GM23338 (cell line): ENCODE results near the gene MYO6. TPM values are rescaled to one million over a fixed set of nuclear protein-coding genes. Genes with fewer than 3 reads are reported as not detected.

Experiments
- ATAC-seq: fragments of 200-7000 bp; cut with Tn5 transposase; 3 replicates; pipeline ENCODE4 v1.9.1; 2020
- DNase-seq: peaks from one replicate; pipeline ENCODE4 v3.0.0-alpha.2; 2015; ENCODE audit warnings: low spot score
- H2AFZ ChIP-seq: fragments of 200-600 bp; sonication (generic); 2 replicates; pipeline ENCODE4 v1.8.0; 2016; ENCODE audit warnings: antibody characterized with exemption, mild to moderate bottlenecking, moderate library complexity
- H3F3A ChIP-seq: fragments of 200-600 bp; sonication (generic); replicated peaks from 2 replicates; pipeline ENCODE4 v1.8.0; 2017; ENCODE audit warnings: antibody characterized with exemption, mixed run types, low read depth
- H3K27ac ChIP-seq: fragments of 200-600 bp; sonication (generic); 2 replicates; pipeline ENCODE4 v1.6.1; 2016; ENCODE audit warnings: low read depth
- H3K27me3 ChIP-seq: fragments of 200-600 bp; sonication (generic); 2 replicates; pipeline ENCODE4 v1.8.0; 2016; ENCODE audit warnings: mild to moderate bottlenecking, mixed run types, moderate library complexity; ENCODE audit not compliant: insufficient read depth
- H3K36me3 ChIP-seq: fragments of 200-600 bp; sonication (generic); 2 replicates; pipeline ENCODE4 v1.8.0; 2016; ENCODE audit warnings: mild to moderate bottlenecking; ENCODE audit not compliant: insufficient read depth
- H3K4me1 ChIP-seq: fragments of 200-600 bp; sonication (generic); 2 replicates; pipeline ENCODE4 v1.8.0; 2016; ENCODE audit warnings: mild to moderate bottlenecking, moderate library complexity; ENCODE audit not compliant: insufficient read depth
- H3K4me2 ChIP-seq: fragments of 200-600 bp; sonication (generic); 2 replicates; pipeline ENCODE4 v1.7.1; 2017; ENCODE audit warnings: mixed run types
- H3K4me3 ChIP-seq: fragments of 200-600 bp; sonication (generic); 2 replicates; pipeline ENCODE4 v1.6.1; 2016; ENCODE audit warnings: mixed run types
- H3K79me2 ChIP-seq: fragments of 200-600 bp; sonication (generic); replicated peaks from 2 replicates; pipeline ENCODE4 v1.8.0; 2017; ENCODE audit warnings: mild to moderate bottlenecking; ENCODE audit not compliant: insufficient read depth
- H3K9me2 ChIP-seq: fragments of 200-600 bp; sonication (generic); 2 replicates; pipeline ENCODE4 v1.8.0; 2017; ENCODE audit not compliant: insufficient read depth
- H4K20me1 ChIP-seq: fragments of 200-600 bp; sonication (generic); replicated peaks from 2 replicates; pipeline ENCODE4 v1.8.0; 2017; ENCODE audit warnings: mild to moderate bottlenecking; ENCODE audit not compliant: insufficient read depth
- H3K27ac Mint-ChIP-seq: 2 replicates; pipeline ENCODE4 v1.8.0; 2020; ENCODE audit warnings: inconsistent platforms, mild to moderate bottlenecking, moderate library complexity, mixed read lengths
- H3K27me3 Mint-ChIP-seq: 3 replicates; pipeline ENCODE4 v1.8.0; 2022; ENCODE audit warnings: low read depth, mild to moderate bottlenecking, moderate library complexity, mixed read lengths, inconsistent platforms; ENCODE audit not compliant: insufficient read depth, poor library complexity
- H3K36me3 Mint-ChIP-seq: 3 replicates; pipeline ENCODE4 v1.8.0; 2021; ENCODE audit warnings: low read depth, mild to moderate bottlenecking, inconsistent platforms, moderate library complexity, mixed read lengths
- H3K4me1 Mint-ChIP-seq: 3 replicates; pipeline ENCODE4 v1.8.0; 2020; ENCODE audit warnings: mild to moderate bottlenecking, inconsistent platforms, mixed read lengths
- H3K4me3 Mint-ChIP-seq: 3 replicates; pipeline ENCODE4 v1.8.0; 2021; ENCODE audit warnings: moderate library complexity, mild to moderate bottlenecking, inconsistent platforms, mixed read lengths
- H3K9me3 Mint-ChIP-seq: 3 replicates; pipeline ENCODE4 v1.8.0; 2020; ENCODE audit warnings: moderate library complexity, mild to moderate bottlenecking, inconsistent platforms, mixed read lengths
- CREB1 ChIP-seq: fragments of 250-450 bp; sonication (Bioruptor Pico); IDR thresholded peaks from 2 replicates; pipeline ENCODE4 v1.5.0; 2020; ENCODE audit warnings: low read depth, mild to moderate bottlenecking, moderate library complexity
- STAT1 ChIP-seq: IDR thresholded peaks from one replicate; pipeline ENCODE4 v1.6.1; 2016; ENCODE audit warnings: antibody characterized with exemption; ENCODE audit not compliant: unreplicated experiment
- ZNF114 ChIP-seq: fragments of 250-450 bp; sonication (Bioruptor Pico); IDR thresholded peaks from 2 replicates; pipeline ENCODE4 v1.5.0; 2020; ENCODE audit warnings: mild to moderate bottlenecking, moderate library complexity
- polyA plus RNA-seq: library from polyadenylated mRNA; unstranded; fragments of >200 nt; fragmentation: Nextera tagmentation; extraction: Ambion mirVana; gene quantifications from 2 replicates; pipeline ENCODE4 v1.2.1, GENCODE V29; 2016
- total RNA-seq: library from RNA; depleted of rRNA; stranded (reverse); fragments of >200 nt; shearing (Covaris generic); gene quantifications from 2 replicates; pipeline ENCODE4 v1.2.3, GENCODE V29; 2014
- TF ChIP-seq, protein P1 (sequence below): fragments of 250-450 bp; sonication (Bioruptor Pico); IDR thresholded peaks from 2 replicates; pipeline ENCODE4 v1.5.0; 2020; ENCODE audit warnings: mild to moderate bottlenecking, moderate library complexity
- TF ChIP-seq, protein P2 (sequence below): IDR thresholded peaks from 2 replicates; pipeline ENCODE4 v1.6.1; 2016; ENCODE audit warnings: antibody characterized with exemption

The MYO6 gene
- total and polyA plus RNA-seq, 2 experiments from 2014 or later = 21.8 to 33.0 TPM

DNA sequence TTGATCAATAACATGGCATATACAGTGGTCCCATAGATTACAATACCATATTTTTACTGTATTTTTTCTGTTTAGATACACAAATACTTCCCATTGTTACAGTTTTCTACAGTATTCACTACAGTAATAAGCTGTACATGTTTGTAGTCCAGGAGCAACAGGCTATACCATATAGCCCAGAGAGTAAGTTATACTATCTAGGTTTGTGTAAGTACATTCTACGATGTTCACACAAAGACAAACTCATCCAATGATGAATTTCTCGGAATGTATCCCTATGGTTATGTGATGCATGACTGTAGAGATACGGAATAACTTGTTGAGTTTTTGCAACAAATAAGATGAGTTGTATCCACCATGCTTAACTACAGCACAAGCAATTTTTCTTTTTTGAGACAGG, 3.6 kb upstream of the MYO6 start:
- H3K27ac Mint-ChIP-seq = no peak overlapping the region
- TF ChIP-seq, protein P1, sequence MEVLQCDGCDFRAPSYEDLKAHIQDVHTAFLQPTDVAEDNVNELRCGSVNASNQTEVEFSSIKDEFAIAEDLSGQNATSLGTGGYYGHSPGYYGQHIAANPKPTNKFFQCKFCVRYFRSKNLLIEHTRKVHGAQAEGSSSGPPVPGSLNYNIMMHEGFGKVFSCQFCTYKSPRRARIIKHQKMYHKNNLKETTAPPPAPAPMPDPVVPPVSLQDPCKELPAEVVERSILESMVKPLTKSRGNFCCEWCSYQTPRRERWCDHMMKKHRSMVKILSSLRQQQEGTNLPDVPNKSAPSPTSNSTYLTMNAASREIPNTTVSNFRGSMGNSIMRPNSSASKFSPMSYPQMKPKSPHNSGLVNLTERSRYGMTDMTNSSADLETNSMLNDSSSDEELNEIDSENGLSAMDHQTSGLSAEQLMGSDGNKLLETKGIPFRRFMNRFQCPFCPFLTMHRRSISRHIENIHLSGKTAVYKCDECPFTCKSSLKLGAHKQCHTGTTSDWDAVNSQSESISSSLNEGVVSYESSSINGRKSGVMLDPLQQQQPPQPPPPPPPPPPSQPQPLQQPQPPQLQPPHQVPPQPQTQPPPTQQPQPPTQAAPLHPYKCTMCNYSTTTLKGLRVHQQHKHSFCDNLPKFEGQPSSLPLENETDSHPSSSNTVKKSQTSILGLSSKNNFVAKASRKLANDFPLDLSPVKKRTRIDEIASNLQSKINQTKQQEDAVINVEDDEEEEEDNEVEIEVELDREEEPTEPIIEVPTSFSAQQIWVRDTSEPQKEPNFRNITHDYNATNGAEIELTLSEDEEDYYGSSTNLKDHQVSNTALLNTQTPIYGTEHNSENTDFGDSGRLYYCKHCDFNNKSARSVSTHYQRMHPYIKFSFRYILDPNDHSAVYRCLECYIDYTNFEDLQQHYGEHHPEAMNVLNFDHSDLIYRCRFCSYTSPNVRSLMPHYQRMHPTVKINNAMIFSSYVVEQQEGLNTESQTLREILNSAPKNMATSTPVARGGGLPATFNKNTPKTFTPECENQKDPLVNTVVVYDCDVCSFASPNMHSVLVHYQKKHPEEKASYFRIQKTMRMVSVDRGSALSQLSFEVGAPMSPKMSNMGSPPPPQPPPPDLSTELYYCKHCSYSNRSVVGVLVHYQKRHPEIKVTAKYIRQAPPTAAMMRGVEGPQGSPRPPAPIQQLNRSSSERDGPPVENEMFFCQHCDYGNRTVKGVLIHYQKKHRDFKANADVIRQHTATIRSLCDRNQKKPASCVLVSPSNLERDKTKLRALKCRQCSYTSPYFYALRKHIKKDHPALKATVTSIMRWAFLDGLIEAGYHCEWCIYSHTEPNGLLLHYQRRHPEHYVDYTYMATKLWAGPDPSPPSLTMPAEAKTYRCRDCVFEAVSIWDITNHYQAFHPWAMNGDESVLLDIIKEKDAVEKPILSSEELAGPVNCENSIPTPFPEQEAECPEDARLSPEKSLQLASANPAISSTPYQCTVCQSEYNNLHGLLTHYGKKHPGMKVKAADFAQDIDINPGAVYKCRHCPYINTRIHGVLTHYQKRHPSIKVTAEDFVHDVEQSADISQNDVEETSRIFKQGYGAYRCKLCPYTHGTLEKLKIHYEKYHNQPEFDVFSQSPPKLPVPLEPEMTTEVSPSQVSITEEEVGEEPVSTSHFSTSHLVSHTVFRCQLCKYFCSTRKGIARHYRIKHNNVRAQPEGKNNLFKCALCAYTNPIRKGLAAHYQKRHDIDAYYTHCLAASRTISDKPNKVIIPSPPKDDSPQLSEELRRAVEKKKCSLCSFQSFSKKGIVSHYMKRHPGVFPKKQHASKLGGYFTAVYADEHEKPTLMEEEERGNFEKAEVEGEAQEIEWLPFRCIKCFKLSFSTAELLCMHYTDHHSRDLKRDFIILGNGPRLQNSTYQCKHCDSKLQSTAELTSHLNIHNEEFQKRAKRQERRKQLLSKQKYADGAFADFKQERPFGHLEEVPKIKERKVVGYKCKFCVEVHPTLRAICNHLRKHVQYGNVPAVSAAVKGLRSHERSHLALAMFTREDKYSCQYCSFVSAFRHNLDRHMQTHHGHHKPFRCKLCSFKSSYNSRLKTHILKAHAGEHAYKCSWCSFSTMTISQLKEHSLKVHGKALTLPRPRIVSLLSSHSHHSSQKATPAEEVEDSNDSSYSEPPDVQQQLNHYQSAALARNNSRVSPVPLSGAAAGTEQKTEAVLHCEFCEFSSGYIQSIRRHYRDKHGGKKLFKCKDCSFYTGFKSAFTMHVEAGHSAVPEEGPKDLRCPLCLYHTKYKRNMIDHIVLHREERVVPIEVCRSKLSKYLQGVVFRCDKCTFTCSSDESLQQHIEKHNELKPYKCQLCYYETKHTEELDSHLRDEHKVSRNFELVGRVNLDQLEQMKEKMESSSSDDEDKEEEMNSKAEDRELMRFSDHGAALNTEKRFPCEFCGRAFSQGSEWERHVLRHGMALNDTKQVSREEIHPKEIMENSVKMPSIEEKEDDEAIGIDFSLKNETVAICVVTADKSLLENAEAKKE (CRISPR knock-in tag) = no peak
- 0 out of 2 replicates have a peak, but pooled peaks cover 4% of the 10 kb centered on the region for H3K9me2 ChIP-seq
- peaks cover 20% of the 10 kb centered on the region for H3K27me3 ChIP-seq
- H2AFZ ChIP-seq = no peak overlapping the region
- H3K4me3 Mint-ChIP-seq = no peak overlapping the region
- no peaks in the 10 kb centered on the region for H3K9me3 Mint-ChIP-seq
- no peaks in the 10 kb centered on the region for H3F3A ChIP-seq
- H3K4me3 ChIP-seq = no peak overlapping the region
- ATAC-seq (no peak), DNase-seq (no peak)
- H3K4me2 ChIP-seq = no peak overlapping the region
- H3K4me1 ChIP-seq = peaks cover 7% of the 10 kb centered on the region
- peaks cover 21% of the 10 kb centered on the region for H3K27me3 Mint-ChIP-seq
- H3K4me1 Mint-ChIP-seq = peaks cover 10% of the 10 kb centered on the region
- peaks cover 3% of the 10 kb centered on the region; the same call in 1 of the 2 replicates for H4K20me1 ChIP-seq
- no peak overlapping the region for H3K27ac ChIP-seq
- H3K36me3 ChIP-seq = no peaks in the 10 kb centered on the region
- no peaks in the 10 kb centered on the region for H3K79me2 ChIP-seq
- no peaks in the 10 kb centered on the region for H3K36me3 Mint-ChIP-seq

GRCh38 chr6:75746221-75746620, 2.8 kb upstream of the MYO6 start:
- H3K27me3 Mint-ChIP-seq = peaks cover 21% of the 10 kb centered on the region
- no peak overlapping the region for H3K27ac ChIP-seq
- H3F3A ChIP-seq = no peaks in the 10 kb centered on the region
- H3K27me3 ChIP-seq = peaks cover 20% of the 10 kb centered on the region
- H3K4me3 ChIP-seq = no peak overlapping the region
- H3K36me3 Mint-ChIP-seq = no peaks in the 10 kb centered on the region
- ATAC-seq (no peak), DNase-seq (no peak)
- no peaks in the 10 kb centered on the region for H3K36me3 ChIP-seq
- H3K4me1 ChIP-seq = peaks cover 7% of the 10 kb centered on the region
- H2AFZ ChIP-seq = no peak overlapping the region
- H4K20me1 ChIP-seq = peaks cover 3% of the 10 kb centered on the region; the same call in 1 of the 2 replicates
- no peak overlapping the region for H3K4me3 Mint-ChIP-seq
- 0 out of 2 replicates have a peak, but pooled peaks cover 4% of the 10 kb centered on the region for H3K9me2 ChIP-seq
- H3K79me2 ChIP-seq = 0 out of 2 replicates have a peak, but pooled peaks cover 5% of the 10 kb centered on the region
- peaks cover 10% of the 10 kb centered on the region for H3K4me1 Mint-ChIP-seq
- H3K27ac Mint-ChIP-seq = no peak overlapping the region
- no peaks in the 10 kb centered on the region for H3K9me3 Mint-ChIP-seq
- no peak overlapping the region for H3K4me2 ChIP-seq
- no peak for TF ChIP-seq STAT1
- TF ChIP-seq, protein P1 (CRISPR knock-in tag) = no peak
- TF ChIP-seq CREB1 (CRISPR knock-in tag) = no peak
- TF ChIP-seq ZNF114 (CRISPR knock-in tag) = no peak
- TF ChIP-seq, protein P2, sequence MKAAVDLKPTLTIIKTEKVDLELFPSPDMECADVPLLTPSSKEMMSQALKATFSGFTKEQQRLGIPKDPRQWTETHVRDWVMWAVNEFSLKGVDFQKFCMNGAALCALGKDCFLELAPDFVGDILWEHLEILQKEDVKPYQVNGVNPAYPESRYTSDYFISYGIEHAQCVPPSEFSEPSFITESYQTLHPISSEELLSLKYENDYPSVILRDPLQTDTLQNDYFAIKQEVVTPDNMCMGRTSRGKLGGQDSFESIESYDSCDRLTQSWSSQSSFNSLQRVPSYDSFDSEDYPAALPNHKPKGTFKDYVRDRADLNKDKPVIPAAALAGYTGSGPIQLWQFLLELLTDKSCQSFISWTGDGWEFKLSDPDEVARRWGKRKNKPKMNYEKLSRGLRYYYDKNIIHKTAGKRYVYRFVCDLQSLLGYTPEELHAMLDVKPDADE = no peak
